GM12878 (cell line): ENCODE data around the gene FRMD3. TPM values are rescaled to one million over a fixed set of nuclear protein-coding genes. Genes with fewer than 3 reads are reported as not detected.

Experiments used
- ATAC-seq: fragments of 200-7000 bp; cut with Tn5 transposase; 3 replicates; pipeline ENCODE4 v1.9.1; 2020; ENCODE audit warnings: mild to moderate bottlenecking, moderate library complexity
- BruUV-seq: library from RNA; stranded (reverse); fragments of 400-500 nt; replicated peaks from 2 replicates; lab custom pipeline; 2021; lab: Mats Ljungman, UMichigan
- CTCF ChIA-PET: fragments of 300-600 bp; sonication (Branson Sonifier 250); formaldehyde crosslinking; extraction: SDS; loops from one replicate; lab custom pipeline; 2021; ENCODE audit warnings: inconsistent platforms; lab: Yijun Ruan, JAX
- POLR2A ChIA-PET: fragments of 350-600 bp; formaldehyde crosslinking; extraction: SDS; loops from one replicate; lab custom pipeline; 2021; ENCODE audit warnings: inconsistent platforms; lab: Charles Lee
- RAD21 ChIA-PET: fragments of 300-600 bp; sonication (Branson Sonifier 250); formaldehyde crosslinking; loops from one replicate; lab custom pipeline; 2023; ENCODE audit warnings: antibody characterized with exemption; ENCODE audit not compliant: unreplicated experiment; lab: Charles Lee
- SMC1A ChIA-PET: fragments of 300-600 bp; sonication (Branson Sonifier 250); formaldehyde crosslinking; loops from one replicate; lab custom pipeline; 2023; ENCODE audit not compliant: unreplicated experiment, uncharacterized antibody; lab: Charles Lee
- DNase-seq: peaks from one replicate; pipeline ENCODE4 v3.0.0-alpha.2; 2011; ENCODE audit warnings: low read depth, low spot score
- FAIRE-seq: peaks from 3 replicates; lab custom pipeline; 2011; peaks lifted over from hg19 to GRCh38; lab: Jason Lieb, UNC
- H2AFZ ChIP-seq: 2 replicates; pipeline ENCODE4 v1.6.0; 2011; ENCODE audit warnings: low read depth, low read length, control low read depth; ENCODE audit not compliant: control insufficient read depth
- H3K27ac ChIP-seq: 2 replicates; pipeline ENCODE4 v1.5.1; 2011; ENCODE audit warnings: control low read depth; ENCODE audit not compliant: control insufficient read depth, insufficient read depth
- H3K27me3 ChIP-seq, 2 experiments: replicated peaks in 1 of 2; 2 replicates each; pipeline versions ENCODE4 v1.6.0 to v1.6.1; 2011; ENCODE audit warnings: low read length in 1 of 2; ENCODE audit not compliant: control insufficient read depth in 2 of 2, insufficient read depth in 2 of 2
- H3K36me3 ChIP-seq, 2 experiments: 2 replicates each; pipeline ENCODE4 v1.5.1; 2011; ENCODE audit warnings: low read length in 1 of 2; ENCODE audit not compliant: control insufficient read depth in 2 of 2, insufficient read depth in 2 of 2
- H3K4me1 ChIP-seq: 2 replicates; pipeline ENCODE4 v1.6.1; 2011; ENCODE audit warnings: mild to moderate bottlenecking, low read length, moderate library complexity, mixed read lengths; ENCODE audit not compliant: control insufficient read depth, insufficient read depth
- H3K4me2 ChIP-seq: 2 replicates; pipeline ENCODE4 v1.6.0; 2011; ENCODE audit warnings: control low read depth; ENCODE audit not compliant: control insufficient read depth, insufficient read depth
- H3K4me3 ChIP-seq: fragments of 200-600 bp; sonication (generic); 2 replicates; pipeline ENCODE4 v1.5.1; 2016
- H3K79me2 ChIP-seq: 2 replicates; pipeline ENCODE4 v1.6.0; 2011; ENCODE audit warnings: low read length; ENCODE audit not compliant: control insufficient read depth, insufficient read depth
- H3K9ac ChIP-seq: 2 replicates; pipeline ENCODE4 v1.8.0; 2011; ENCODE audit warnings: low read length, control low read depth, mixed read lengths; ENCODE audit not compliant: control insufficient read depth, insufficient read depth
- H3K9me3 ChIP-seq: replicated peaks from 3 replicates; pipeline ENCODE4 v1.5.1; 2011; ENCODE audit warnings: mild to moderate bottlenecking, low read length; ENCODE audit not compliant: control insufficient read depth, insufficient read depth
- H4K20me1 ChIP-seq: 2 replicates; pipeline ENCODE4 v1.6.0; 2011; ENCODE audit not compliant: control insufficient read depth, insufficient read depth
- CBX3 ChIP-seq: fragments of 200-600 bp; sonication (generic); IDR thresholded peaks from 2 replicates; pipeline ENCODE4 v1.6.1; 2016; ENCODE audit warnings: low read depth, borderline replicate concordance
- CREB1 ChIP-seq: IDR thresholded peaks from 2 replicates; pipeline ENCODE4 v1.6.1; 2012; ENCODE audit warnings: low read depth, mild to moderate bottlenecking, inconsistent platforms
- CREM ChIP-seq: IDR thresholded peaks from 2 replicates; pipeline ENCODE4 v1.6.1; 2014; ENCODE audit warnings: antibody characterized with exemption, low read depth
- EGR1 ChIP-seq, 2 experiments: IDR thresholded peaks; 1 replicate in 1 of 2; 2 replicates in 1 of 2; pipeline ENCODE4 v1.6.1; 2011 to 2012; ENCODE audit warnings: low read depth in 2 of 2, low read length in 2 of 2, borderline replicate concordance in 1 of 2, mild to moderate bottlenecking in 1 of 2, moderate library complexity in 1 of 2
- MEF2A ChIP-seq: IDR thresholded peaks from 2 replicates; pipeline ENCODE4 v1.6.1; 2011; ENCODE audit warnings: low read depth, mild to moderate bottlenecking, low read length, moderate library complexity; ENCODE audit not compliant: insufficient read depth
- MEF2B ChIP-seq: fragments of 450-650 bp; IDR thresholded peaks from 2 replicates; pipeline ENCODE4 v1.6.1; 2018; ENCODE audit warnings: mild to moderate bottlenecking, moderate library complexity; ENCODE audit not compliant: partially characterized antibody, poor library complexity, severe bottlenecking
- MLLT1 ChIP-seq: fragments of 450-650 bp; IDR thresholded peaks from 2 replicates; pipeline ENCODE4 v1.6.1; 2016; ENCODE audit warnings: mild to moderate bottlenecking
- SIN3A ChIP-seq: IDR thresholded peaks from 2 replicates; pipeline ENCODE4 v1.6.1; 2012; ENCODE audit warnings: low read depth, low read length, improper control_type of control experiment
- SPI1 ChIP-seq: IDR thresholded peaks from 2 replicates; pipeline ENCODE4 v1.6.1; 2011; ENCODE audit warnings: low read depth, mild to moderate bottlenecking, low read length, moderate library complexity, borderline replicate concordance; ENCODE audit not compliant: insufficient read depth
- SRF ChIP-seq, 2 experiments: IDR thresholded peaks; 2 replicates each; pipeline ENCODE4 v1.6.1; 2011; ENCODE audit warnings: low read depth in 2 of 2, low read length in 2 of 2, mild to moderate bottlenecking in 1 of 2, moderate library complexity in 1 of 2
- TARDBP ChIP-seq: IDR thresholded peaks from 2 replicates; pipeline ENCODE4 v1.6.1; 2016; ENCODE audit warnings: borderline replicate concordance
- ZNF217 ChIP-seq: fragments of 450-650 bp; IDR thresholded peaks from 2 replicates; pipeline ENCODE4 v1.6.1; 2017; ENCODE audit warnings: antibody characterized with exemption, mild to moderate bottlenecking
- ZNF274 ChIP-seq: IDR thresholded peaks from one replicate; pipeline ENCODE4 v1.8.0; 2011; ENCODE audit not compliant: insufficient read length, insufficient read depth
- WGBS: methylation state at CpG from one replicate; pipeline ENCODE4 v1.1.6; 2016; ENCODE audit warnings: low lambda C conversion rate; ENCODE audit not compliant: insufficient replicate concordance, insufficient coverage; ENCODE audit errors: missing lambda C conversion rate; 5-methylcytosine and 5-hydroxymethylcytosine counted together
- in situ Hi-C: fragments of 300-500 bp; cut with MboI; formaldehyde crosslinking; loops from 9 replicates; pipeline ENCODE4 v1.14.3; 2018; ENCODE audit warnings: mixed read lengths
- intact Hi-C: fragments of 100-400 bp; cut with micrococcal nuclease; formaldehyde crosslinking; loops from one replicate; pipeline ENCODE4 v1.14.2; 2022; ENCODE audit not compliant: unreplicated experiment
- polyA plus RNA-seq, 11 experiments: library from polyadenylated mRNA; depleted of rRNA in 4 of 11; unstranded in 6 of 11; stranded (reverse) in 5 of 11; fragments of >200 nt; fragmentation: Nextera tagmentation in 4 of 11; fragmentation: Illumina TruSeq in 1 of 11; extraction: Ambion mirVana in 4 of 11; extraction: Trizol in 1 of 11; gene quantifications; 1 replicate in 1 of 11; 2 replicates in 10 of 11; pipeline versions ENCODE4 v1.2.1 to v1.2.3, GENCODE V29; 2011 to 2016; ENCODE audit warnings: inconsistent platforms in 2 of 11, missing spikeins in 2 of 11, low read depth in 1 of 11
- total RNA-seq, 4 experiments: library from RNA; depleted of rRNA in 3 of 4; stranded (reverse); fragments of >200 nt in 3 of 4; fragmentation: Illumina TruSeq in 1 of 4; extraction: Trizol in 1 of 4; gene quantifications; 2 replicates each; pipeline versions ENCODE4 v1.2.1 to v1.2.3, GENCODE V29; 2013 to 2021

FRMD3 gene
- total and polyA plus RNA-seq, 10 of the 15 experiments (the other 5 are each of a cell fraction or from before 2014, with no cell fraction given), result 0.04 to 0.68 (median 0.21) TPM; not detected in 1

GRCh38 chr9:83574482-83574881, 36.3 kb upstream of the FRMD3 start:
- ChIA-PET RAD21 (no interaction called here), POLR2A (no interaction called here), CTCF (interaction anchor here (0.8 to 1.2 kb wide), 2 partner anchors 26 to 240 kb away, joined by 4 to 8 read pairs; no protein-coding TSS in a partner anchor), SMC1A (interaction anchor here (0.7 to 1.9 kb wide), 2 partner anchors 193 to 240 kb away, joined by 3 to 9 read pairs; no protein-coding TSS in a partner anchor)
- Histone ChIP-seq H3K4me3 (no peak overlapping the region), H3K27ac (no peak overlapping the region), H3K9ac (no peak overlapping the region), H4K20me1 (no peaks in the 10 kb centered on the region), H3K4me2 (no peak overlapping the region), H2AFZ (no peak overlapping the region), H3K36me3 (no peaks in the 10 kb centered on the region), H3K79me2 (no peaks in the 10 kb centered on the region), H3K27me3 (no peaks in the 10 kb centered on the region), H3K9me3 (no peaks in the 10 kb centered on the region; the same call in 2 of the 3 replicates), H3K4me1 (peaks cover 4% of the 10 kb centered on the region; the same call in 1 of the 2 replicates)
- intact Hi-C loops, result no loop called here
- TF ChIP-seq ZNF217 (no peak), MEF2A (0 out of 2 replicates have a peak, but pooled peaks have one; percentile 38), SRF (IDR thresholded peaks at IDR 0.05; ENCODE audit: low read depth in 2 of 2, low read length in 2 of 2) (no peak), MEF2B (peak; percentile 27), CREM (no peak), CREB1 (no peak), SPI1 (no peak), TARDBP (no peak), MLLT1 (no peak), EGR1 (IDR thresholded peaks at IDR 0.05; ENCODE audit: borderline replicate concordance in 1 of 2, low read depth in 2 of 2, low read length in 2 of 2) (no peak), SIN3A (no peak), ZNF274 (no peak), CBX3 (no peak)
- FAIRE-seq, result no peak
- WGBS, result 0% methylated on average over 1 of the region's 1 CpG
- no peak for ATAC-seq
- no TSS peak for BruUV-seq
- no peak for DNase-seq
- in situ Hi-C loops, result no loop called here
